ENCODE data around the gene HAPSTR1.

GRCh38 chr16:9125658-9126505, 34.4 kb downstream of the HAPSTR1 start:
- TF ChIP-seq CTCF (optimal IDR thresholded peaks at IDR 0.05 in 1 of 3, IDR thresholded peaks at IDR 0.05 in 1 of 3, conservative IDR thresholded peaks at IDR 0.05 in 1 of 3; ENCODE audit: extremely low read depth in 1 of 3, insufficient read depth in 2 of 3, low read length in 3 of 3) (no peak), EZH2 (IDR thresholded peaks at IDR 0.05; ENCODE audit: low read length) (no peak)
